WERI-Rb-1 (cell line): ENCODE data around the gene MPO.

ENCODE experiments used
- DNase-seq: peaks from one replicate; pipeline ENCODE4 v3.0.0-alpha.2; 2020
- H3K27ac ChIP-seq: fragments of 250-450 bp; sonication (Bioruptor Pico); 2 replicates; pipeline ENCODE4 v1.5.1; 2020; ENCODE audit warnings: mild to moderate bottlenecking, moderate library complexity
- H3K27me3 ChIP-seq: fragments of 250-450 bp; sonication (Bioruptor Pico); 2 replicates; pipeline ENCODE4 v1.5.1; 2021; ENCODE audit warnings: mild to moderate bottlenecking, low read depth, moderate library complexity; ENCODE audit not compliant: insufficient read depth, severe bottlenecking
- H3K36me3 ChIP-seq: fragments of 250-450 bp; sonication (Bioruptor Pico); 2 replicates; pipeline ENCODE4 v1.5.1; 2020; ENCODE audit warnings: mild to moderate bottlenecking, moderate library complexity
- H3K4me3 ChIP-seq: 2 replicates; pipeline ENCODE4 v1.5.1; 2011; ENCODE audit warnings: low read depth, mild to moderate bottlenecking, control low read depth, low read length
- H3K9me3 ChIP-seq: fragments of 250-450 bp; sonication (Bioruptor Pico); 2 replicates; pipeline ENCODE4 v1.5.1; 2021; ENCODE audit warnings: mild to moderate bottlenecking, moderate library complexity; ENCODE audit not compliant: severe bottlenecking
- CTCF ChIP-seq: IDR thresholded peaks from 2 replicates; pipeline ENCODE4 v1.5.1; 2011; ENCODE audit warnings: low read depth, mild to moderate bottlenecking, control low read depth, inconsistent platforms, low read length

The MPO gene

GRCh38 chr17:58250344-58251011, 30.3 kb downstream of the MPO start:
- H3K27me3 ChIP-seq: no peaks in the 10 kb centered on the region
- no peak overlapping the region; the same call in 1 of the 2 replicates for H3K27ac ChIP-seq
- no peak for TF ChIP-seq CTCF
- no peak overlapping the region for H3K4me3 ChIP-seq
- no peak for DNase-seq
- H3K9me3 ChIP-seq: no peaks in the 10 kb centered on the region
- no peaks in the 10 kb centered on the region for H3K36me3 ChIP-seq

GRCh38 chr17:58249270-58250133, 31.2 kb downstream of the MPO start:
- no peak overlapping the region for H3K4me3 ChIP-seq
- DNase-seq: peak; percentile 69
- H3K27me3 ChIP-seq: no peaks in the 10 kb centered on the region
- TF ChIP-seq CTCF: peak; percentile 97
- no peaks in the 10 kb centered on the region for H3K36me3 ChIP-seq
- H3K9me3 ChIP-seq: no peaks in the 10 kb centered on the region
- peak overlapping the region; percentile 24 for H3K27ac ChIP-seq

- H3K9me3 ChIP-seq: no peaks in the 10 kb centered on the region
- H3K4me3 ChIP-seq: no peak overlapping the region
- DNase-seq: no peak
- H3K27me3 ChIP-seq: no peaks in the 10 kb centered on the region
- no peaks in the 10 kb centered on the region for H3K36me3 ChIP-seq
- no peak for TF ChIP-seq CTCF
- no peak overlapping the region for H3K27ac ChIP-seq
These were observed 31.8 kb downstream of the MPO start for GRCh38 chr17:58248955-58249269.

GRCh38 chr17:58247511-58248363, 33.0 kb downstream of the MPO start:
- no peaks in the 10 kb centered on the region for H3K9me3 ChIP-seq
- TF ChIP-seq CTCF: no peak
- no peaks in the 10 kb centered on the region for H3K27me3 ChIP-seq
- no peak overlapping the region for H3K27ac ChIP-seq
- no peaks in the 10 kb centered on the region for H3K36me3 ChIP-seq
- H3K4me3 ChIP-seq: no peak overlapping the region
- DNase-seq: no peak

GRCh38 chr17:58246781-58247180, 34.0 kb downstream of the MPO start:
- Histone ChIP-seq H3K9me3 (no peaks in the 10 kb centered on the region), H3K27ac (no peak overlapping the region), H3K27me3 (no peaks in the 10 kb centered on the region), H3K4me3 (no peak overlapping the region), H3K36me3 (no peaks in the 10 kb centered on the region)
- DNase-seq: no peak
- TF ChIP-seq CTCF: no peak
